Measurements from ENCODE around the gene CTBS.

CTBS gene

DNA sequence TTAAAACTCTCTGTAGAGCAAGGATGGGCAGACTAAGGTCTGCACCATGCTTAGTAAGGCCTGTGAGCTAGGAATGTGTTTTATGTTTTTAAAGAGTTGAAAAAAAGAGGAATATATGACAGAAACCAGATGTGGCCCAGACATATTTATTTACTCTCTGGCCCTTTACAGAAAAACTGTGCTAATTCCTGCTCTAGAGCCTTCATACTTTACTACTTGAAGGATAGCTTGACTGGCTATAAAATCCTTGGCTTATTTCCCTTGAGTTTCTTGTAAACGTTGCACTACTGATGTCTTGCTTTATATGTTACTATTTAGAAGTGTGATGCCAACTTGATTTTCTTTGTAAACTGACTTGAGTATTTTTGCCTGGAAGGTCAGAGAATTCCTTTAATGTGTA, 33.5 kb downstream of the CTBS start:
- Histone ChIP-seq H3K4me1 (ENCODE audit: control insufficient read depth in 1 of 2, insufficient read depth in 1 of 2, low read depth in 1 of 2, low read length in 1 of 2) (no peaks in the 10 kb centered on the region), H3K27me3 (no peaks in the 10 kb centered on the region), H3K9me3 (no peaks in the 10 kb centered on the region), H3K4me3 (ENCODE audit: low read depth in 1 of 2, low read length in 1 of 2) (no peak overlapping the region), H3K27ac (no peak overlapping the region), H3K36me3 (peaks cover 49% of the 10 kb centered on the region)
- TF ChIP-seq, protein P1, sequence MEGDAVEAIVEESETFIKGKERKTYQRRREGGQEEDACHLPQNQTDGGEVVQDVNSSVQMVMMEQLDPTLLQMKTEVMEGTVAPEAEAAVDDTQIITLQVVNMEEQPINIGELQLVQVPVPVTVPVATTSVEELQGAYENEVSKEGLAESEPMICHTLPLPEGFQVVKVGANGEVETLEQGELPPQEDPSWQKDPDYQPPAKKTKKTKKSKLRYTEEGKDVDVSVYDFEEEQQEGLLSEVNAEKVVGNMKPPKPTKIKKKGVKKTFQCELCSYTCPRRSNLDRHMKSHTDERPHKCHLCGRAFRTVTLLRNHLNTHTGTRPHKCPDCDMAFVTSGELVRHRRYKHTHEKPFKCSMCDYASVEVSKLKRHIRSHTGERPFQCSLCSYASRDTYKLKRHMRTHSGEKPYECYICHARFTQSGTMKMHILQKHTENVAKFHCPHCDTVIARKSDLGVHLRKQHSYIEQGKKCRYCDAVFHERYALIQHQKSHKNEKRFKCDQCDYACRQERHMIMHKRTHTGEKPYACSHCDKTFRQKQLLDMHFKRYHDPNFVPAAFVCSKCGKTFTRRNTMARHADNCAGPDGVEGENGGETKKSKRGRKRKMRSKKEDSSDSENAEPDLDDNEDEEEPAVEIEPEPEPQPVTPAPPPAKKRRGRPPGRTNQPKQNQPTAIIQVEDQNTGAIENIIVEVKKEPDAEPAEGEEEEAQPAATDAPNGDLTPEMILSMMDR (IDR thresholded peaks at IDR 0.05), result no peak

DNA sequence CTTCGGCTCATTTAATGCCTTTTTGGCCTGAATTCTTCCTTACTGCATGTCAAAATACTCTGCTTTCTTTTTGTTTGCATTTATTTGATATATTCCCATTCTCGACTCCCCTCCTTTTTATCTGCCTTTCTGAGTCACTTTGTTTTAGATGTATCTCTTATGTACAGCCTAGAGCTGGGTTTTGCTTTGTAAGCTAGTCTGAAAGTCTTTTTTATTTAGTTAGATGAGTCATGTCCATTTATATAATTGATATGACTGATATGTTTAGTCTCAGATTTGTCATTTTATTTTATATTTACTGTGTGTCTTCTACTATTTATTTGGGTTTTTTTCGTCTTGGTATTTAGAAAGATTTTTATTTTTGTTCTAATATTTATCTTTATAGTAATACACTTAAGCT, 34.3 kb downstream of the CTBS start:
- peaks cover 49% of the 10 kb centered on the region for H3K36me3 ChIP-seq
- no peaks in the 10 kb centered on the region for H3K9me3 ChIP-seq
- H3K4me3 ChIP-seq (ENCODE audit: low read depth in 1 of 2, low read length in 1 of 2), result no peak overlapping the region
- no peak overlapping the region for H3K27ac ChIP-seq
- H3K4me1 ChIP-seq (ENCODE audit: control insufficient read depth in 1 of 2, insufficient read depth in 1 of 2, low read depth in 1 of 2, low read length in 1 of 2), result no peaks in the 10 kb centered on the region
- no peaks in the 10 kb centered on the region for H3K27me3 ChIP-seq
- TF ChIP-seq, protein P1 (IDR thresholded peaks at IDR 0.05), result no peak

DNA sequence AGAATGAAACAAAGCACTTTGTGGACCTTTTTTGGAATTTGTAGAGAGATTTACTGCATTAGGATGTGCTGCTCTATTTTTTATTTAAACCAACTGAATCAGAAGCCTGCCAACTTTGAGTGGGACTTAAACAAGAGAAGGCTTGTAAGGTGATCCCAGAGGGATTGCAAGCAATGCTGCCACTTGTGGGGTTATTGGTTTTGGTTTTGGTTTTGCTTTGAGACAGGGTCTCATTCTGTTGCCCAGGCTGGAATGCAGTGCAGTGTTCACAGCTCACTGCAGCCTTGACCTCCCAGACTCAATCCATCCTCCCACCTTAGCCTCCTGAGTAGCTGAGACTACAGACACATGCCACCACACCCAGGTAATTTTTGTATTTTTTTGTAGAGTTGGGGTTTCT, 35.6 kb downstream of the CTBS start:
- TF ChIP-seq, protein P1 (IDR thresholded peaks at IDR 0.05), result no peak
- Histone ChIP-seq H3K27me3 (no peaks in the 10 kb centered on the region), H3K4me1 (ENCODE audit: control insufficient read depth in 1 of 2, insufficient read depth in 1 of 2, low read depth in 1 of 2, low read length in 1 of 2) (no peaks in the 10 kb centered on the region), H3K27ac (no peak overlapping the region), H3K36me3 (peaks cover 49% of the 10 kb centered on the region), H3K9me3 (no peaks in the 10 kb centered on the region), H3K4me3 (ENCODE audit: low read depth in 1 of 2, low read length in 1 of 2) (no peak overlapping the region)

DNA sequence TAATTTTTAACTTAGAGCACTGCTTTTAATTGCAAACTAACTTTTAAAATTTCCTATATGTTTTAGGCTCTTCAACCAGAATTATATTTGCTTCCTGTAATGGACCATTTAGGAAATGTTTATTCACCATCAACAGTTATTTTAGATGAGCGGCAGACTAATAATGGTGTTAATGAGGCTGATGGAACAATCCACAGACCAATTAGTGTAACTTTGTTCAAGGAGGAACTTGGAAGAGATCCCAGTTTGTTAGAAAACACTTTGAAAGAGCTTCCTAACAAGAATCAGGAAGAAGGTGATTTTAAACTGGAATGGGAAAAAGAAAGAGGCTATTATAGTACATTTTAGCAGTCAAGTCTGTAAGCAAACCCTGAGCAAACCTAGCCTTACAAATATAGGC, 48.5 kb downstream of the CTBS start:
- no peaks in the 10 kb centered on the region for H3K4me1 ChIP-seq (ENCODE audit: control insufficient read depth in 1 of 2, insufficient read depth in 1 of 2, low read depth in 1 of 2, low read length in 1 of 2)
- H3K9me3 ChIP-seq, result no peaks in the 10 kb centered on the region
- H3K27ac ChIP-seq, result no peak overlapping the region
- peaks cover 9% of the 10 kb centered on the region for H3K36me3 ChIP-seq
- H3K4me3 ChIP-seq (ENCODE audit: low read depth in 1 of 2, low read length in 1 of 2), result no peak overlapping the region
- no peaks in the 10 kb centered on the region for H3K27me3 ChIP-seq
- TF ChIP-seq, protein P1 (IDR thresholded peaks at IDR 0.05), result no peak

DNA sequence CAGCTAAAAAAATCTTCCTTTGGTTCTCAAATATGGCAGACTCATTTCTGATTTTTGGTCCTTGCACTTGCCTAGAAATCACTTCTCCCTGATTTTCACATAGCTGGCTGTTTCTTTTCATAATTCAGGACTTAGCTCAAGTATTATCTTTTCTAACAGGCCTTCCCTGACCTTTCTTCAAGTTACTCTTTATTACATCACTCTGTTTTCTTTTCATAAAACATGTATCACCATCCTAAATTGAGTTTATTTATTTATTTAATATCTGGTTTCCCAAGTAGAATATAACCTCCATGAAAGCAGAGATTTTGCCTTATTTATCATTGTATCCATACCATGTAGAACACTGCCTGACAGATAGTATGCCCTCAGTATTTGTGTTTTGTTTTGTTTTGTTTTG, 49.6 kb downstream of the CTBS start:
- Histone ChIP-seq H3K9me3 (no peaks in the 10 kb centered on the region), H3K4me3 (ENCODE audit: low read depth in 1 of 2, low read length in 1 of 2) (no peak overlapping the region), H3K36me3 (peaks cover 3% of the 10 kb centered on the region), H3K27ac (no peak overlapping the region), H3K4me1 (ENCODE audit: control insufficient read depth in 1 of 2, insufficient read depth in 1 of 2, low read depth in 1 of 2, low read length in 1 of 2) (no peaks in the 10 kb centered on the region), H3K27me3 (no peaks in the 10 kb centered on the region)
- TF ChIP-seq, protein P1 (IDR thresholded peaks at IDR 0.05), result no peak

DNA sequence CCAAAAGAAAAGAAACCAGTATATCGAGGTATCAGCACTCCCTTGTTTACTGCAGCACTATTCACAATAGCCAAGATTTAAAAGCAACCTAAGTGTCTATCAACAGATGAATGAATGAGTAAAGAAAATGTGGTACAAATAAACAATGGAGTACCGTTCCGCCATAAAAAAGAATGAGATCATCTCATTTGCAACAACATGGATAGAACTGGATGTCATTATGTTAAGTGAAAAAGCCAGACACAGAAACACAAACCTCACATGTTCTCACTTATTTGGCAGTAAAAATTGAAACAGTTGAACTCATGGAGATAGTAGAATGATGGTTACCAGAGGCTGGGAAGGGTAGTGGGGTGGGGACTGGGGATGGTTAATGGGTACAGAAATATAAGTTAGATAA, 63.6 kb downstream of the CTBS start:
- H3K36me3 ChIP-seq, result peaks cover 6% of the 10 kb centered on the region
- H3K4me3 ChIP-seq (ENCODE audit: low read depth in 1 of 2, low read length in 1 of 2), result no peak overlapping the region
- H3K27ac ChIP-seq, result no peak overlapping the region
- TF ChIP-seq, protein P1 (IDR thresholded peaks at IDR 0.05), result no peak
- H3K4me1 ChIP-seq (ENCODE audit: control insufficient read depth in 1 of 2, insufficient read depth in 1 of 2, low read depth in 1 of 2, low read length in 1 of 2), result peaks cover 9 to 11% of the 10 kb centered on the region in 2 experiments
- H3K27me3 ChIP-seq, result no peaks in the 10 kb centered on the region
- no peaks in the 10 kb centered on the region for H3K9me3 ChIP-seq
